NK-92 (cell line): ENCODE data around the gene PER2.

ENCODE experiments used
- DNase-seq: peaks from one replicate; lab custom pipeline; 2025; ENCODE audit not compliant: unreplicated experiment; lab: John Stamatoyannopoulos, UW

Gene PER2

DNA sequence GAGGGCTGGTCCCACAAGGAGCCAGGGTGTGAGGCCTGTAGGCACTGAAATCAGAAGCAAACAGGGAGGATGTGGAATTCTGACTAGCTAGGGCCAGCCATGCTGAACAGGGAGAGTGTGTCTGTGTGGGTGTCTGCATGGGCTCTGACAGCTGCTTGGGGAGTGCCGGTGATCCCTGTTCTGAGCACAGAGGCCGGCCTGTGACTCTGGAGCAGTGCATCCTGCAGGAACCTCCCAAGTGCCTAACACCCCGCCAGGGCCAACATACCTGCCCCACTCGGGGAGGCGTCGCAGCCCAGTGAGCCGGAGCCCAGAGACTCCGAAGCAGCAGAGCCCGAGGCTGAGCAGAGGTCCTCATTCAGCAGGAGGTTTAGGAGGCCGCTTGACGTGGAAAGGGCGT is 37.1 kb downstream of the PER2 start:
- DNase-seq: no peak

DNA sequence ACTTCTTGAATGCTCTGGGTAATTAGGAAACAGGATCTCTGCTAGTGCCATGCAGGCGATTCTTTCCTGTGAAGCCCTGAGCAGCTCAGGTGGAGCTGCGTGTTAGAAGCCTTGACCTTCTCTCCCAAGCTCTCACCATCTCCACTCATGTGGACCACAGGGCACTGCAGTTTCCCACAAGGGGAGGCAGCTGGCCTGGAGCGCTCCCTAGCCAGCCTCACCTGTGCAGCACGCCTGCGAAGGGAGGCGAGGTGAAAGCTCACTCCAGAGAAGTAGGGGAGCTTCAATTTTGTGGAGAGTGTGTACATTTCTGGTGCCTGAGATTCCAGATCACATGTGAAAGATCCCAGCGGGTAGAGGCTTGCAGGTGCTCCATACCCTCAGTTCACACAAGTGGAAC is 37.5 kb downstream of the PER2 start:
- DNase-seq: no peak

GRCh38 chr2:238247841-238248453 is 40.5 kb downstream of the PER2 start:
- no peak for DNase-seq

GRCh38 chr2:238247002-238247822 is 41.2 kb downstream of the PER2 start:
- no peak for DNase-seq

- no peak for DNase-seq
These were observed 44.3 kb downstream of the PER2 start for GRCh38 chr2:238244151-238244550.

DNA sequence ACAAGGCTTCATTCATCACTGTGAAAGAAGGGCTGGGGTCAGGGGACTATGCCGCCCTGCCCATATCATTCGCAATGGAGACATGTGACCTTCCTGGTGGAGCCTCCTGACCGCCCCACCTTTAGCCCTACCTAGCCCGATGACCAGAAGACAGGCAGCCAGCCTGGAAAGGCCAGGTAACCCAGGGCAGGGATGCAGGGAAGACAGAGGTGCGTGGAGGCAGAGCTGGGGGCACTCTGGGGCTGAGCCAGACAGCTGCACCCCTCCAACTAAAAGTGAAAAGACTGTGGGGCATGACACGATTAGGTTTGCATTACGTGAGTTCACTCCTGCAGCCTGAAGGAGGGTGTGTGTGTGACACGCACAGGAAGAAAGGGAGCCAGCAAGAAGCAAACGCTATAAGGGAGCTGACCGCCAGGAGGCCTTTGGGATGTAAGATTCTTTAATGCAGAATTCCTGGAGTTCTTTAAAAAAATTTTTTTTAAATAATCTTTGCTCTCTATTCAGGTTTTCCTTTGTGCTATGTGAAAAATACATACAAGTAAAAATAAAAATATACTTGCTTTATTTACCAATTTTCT is 44.8 kb downstream of the PER2 start:
- DNase-seq: no peak

- no peak for DNase-seq
These were observed 45.5 kb downstream of the PER2 start for GRCh38 chr2:238242731-238243495.

- no peak for DNase-seq
These were observed 46.4 kb downstream of the PER2 start for GRCh38 chr2:238241970-238242369.

DNA sequence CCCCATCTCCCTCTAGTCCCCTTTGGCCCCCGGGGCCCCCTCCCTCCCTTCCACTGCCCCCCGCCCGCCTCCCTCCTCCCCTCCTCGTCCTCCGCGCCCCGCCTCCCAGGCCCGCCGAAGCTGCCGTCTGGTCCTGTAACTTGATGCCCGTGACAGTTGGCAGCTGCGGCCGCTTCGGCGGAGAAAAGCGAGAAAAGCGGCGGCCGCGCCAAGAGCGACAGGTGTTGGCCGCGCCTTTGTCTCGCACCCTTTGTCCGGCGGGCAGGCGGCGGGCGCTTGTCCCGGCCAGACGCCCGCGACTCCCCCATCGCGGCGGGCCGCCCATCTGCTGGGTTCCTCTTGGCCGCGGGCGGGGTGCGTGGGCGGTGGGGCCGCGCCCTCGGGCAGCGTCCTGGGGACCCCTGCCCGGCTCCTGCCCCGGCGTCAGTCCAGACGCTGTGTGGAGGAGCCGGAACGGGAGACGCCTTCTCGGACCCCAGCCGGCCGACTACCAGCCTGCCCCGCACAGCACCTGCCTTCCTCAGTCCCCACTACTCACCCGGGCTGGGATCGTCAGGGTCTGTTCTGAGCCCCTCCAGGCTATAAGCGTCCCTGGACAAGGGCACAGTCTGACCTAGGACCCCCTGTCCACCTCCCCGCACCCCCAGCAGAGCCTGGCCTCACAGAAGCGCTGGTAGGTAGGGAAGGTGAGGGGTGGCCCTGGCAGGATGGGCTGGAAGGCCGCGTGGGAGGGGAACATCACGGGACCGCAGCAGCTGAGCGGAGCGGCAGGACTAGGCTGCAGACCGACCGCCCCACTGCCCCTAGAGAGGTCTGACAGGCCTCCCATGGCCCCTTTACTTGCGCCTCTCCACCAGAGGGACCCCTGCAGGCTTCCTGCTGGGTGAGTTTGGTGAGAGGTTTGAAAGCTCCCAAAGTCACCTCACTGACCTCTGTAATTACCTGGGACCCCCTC is 47.4 kb downstream of the PER2 start:
- no peak for DNase-seq

DNA sequence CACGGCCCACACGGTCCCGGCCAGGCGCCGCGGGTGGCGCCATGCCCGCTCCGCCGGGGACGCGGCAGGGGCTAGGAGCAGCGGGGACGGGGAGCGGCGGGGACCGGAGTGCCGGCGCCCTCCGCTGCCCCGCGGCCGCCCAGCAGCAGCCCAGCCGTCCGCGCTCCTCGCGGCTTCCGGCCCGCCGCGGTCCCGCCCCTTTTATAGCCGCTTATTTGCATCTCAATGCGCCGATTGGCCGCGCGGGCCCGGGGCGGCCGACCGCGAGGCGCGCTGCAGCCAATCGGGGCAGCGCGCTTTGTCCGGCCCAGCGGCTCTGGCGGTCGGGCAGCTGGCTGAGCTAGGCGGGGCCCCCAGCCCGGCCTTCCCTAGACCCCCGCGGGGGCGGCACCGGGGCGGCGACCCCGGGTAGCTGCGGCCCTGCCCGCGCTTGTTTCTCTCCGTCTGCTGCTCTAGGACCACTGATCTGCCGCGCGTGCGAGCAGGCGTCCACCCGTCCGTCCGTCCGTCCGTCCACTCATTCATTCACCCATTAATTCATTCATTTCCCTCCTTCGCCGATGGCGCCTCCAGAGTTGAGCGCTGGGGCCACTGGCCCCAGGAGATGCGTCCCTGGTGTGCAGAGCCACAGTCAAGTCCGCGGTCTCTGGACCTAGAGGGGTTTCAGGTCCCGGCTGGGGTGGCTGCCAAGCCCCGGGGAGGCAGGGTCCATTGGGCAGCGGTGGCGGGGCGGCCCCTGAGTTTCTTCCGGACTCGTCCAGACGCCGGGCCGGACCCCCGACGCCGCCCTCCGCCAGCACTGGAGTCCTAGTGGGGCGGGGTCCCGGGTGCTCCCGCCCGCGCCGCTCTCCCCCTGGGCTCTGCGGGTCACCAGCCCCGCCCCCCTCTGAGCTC is 48.3 kb downstream of the PER2 start, which contains the start of gene HES6:
TSS of gene HES6 (minus strand) at position 176 of the 894 bp plus-strand sequence. CDS start at position 43, 133 bp downstream.
- no peak for DNase-seq

- no peak for DNase-seq
These were observed 48.9 kb downstream of the PER2 start for GRCh38 chr2:238239543-238239862.

- no peak for DNase-seq
These were observed 49.5 kb downstream of the PER2 start for GRCh38 chr2:238238766-238239542.

GRCh38 chr2:238238311-238238765 is 50.1 kb downstream of the PER2 start:
- no peak for DNase-seq

DNA sequence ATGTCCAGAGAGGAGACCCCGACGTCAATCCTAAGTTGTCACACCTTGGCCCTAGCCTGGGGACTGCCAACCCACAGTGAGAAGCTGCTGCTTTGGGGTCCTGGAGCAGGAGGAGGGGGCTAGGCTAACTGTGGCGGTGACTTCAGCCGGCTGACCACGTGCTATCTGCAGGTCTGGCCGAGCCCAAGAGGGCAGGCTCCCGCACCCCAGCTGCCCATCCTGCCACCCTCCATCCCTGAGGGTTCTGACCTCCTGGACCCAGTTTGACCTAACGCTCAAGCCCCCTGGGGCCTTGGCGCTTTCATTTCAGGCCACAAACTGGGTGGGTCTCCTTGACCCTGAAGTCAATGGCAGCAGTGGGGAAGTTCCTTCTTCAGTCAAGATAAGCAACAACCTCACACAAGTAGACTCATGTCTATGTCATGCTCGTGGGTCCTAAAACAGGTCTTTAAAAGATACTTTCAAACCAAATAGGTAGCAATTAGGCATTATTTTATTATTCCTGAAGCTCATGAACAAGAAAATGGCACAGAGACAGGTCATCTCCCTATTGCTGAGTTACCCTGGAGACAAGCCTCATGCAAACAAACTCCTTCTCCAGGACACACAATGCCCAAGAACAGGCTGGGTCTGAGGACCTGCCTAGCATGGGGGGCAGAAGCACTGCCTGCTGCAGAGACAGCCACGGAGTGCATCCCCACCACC is 50.8 kb downstream of the PER2 start:
- no peak for DNase-seq

DNA sequence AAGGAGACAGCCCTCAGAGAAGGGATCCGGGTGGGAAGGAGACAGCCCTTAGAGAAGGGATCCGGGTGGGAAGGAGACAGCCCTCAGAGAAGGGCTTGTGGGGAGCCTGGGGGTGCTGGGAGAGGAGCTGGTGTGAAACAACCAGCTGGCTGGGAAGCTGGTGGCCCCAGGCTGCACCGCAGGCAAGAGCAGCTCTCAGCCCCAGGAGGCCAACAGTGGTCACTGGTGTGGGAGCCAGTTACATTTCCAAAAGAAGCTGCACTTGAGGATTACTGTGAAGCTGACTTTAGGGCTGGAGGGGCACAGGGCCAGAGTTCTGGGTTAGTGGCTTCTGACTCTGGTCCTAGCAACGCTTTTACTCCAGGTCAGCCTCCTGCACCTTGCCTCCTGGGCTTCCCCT is 51.8 kb downstream of the PER2 start:
- DNase-seq: no peak

- DNase-seq: no peak
These were observed 52.6 kb downstream of the PER2 start for GRCh38 chr2:238235856-238236255.

DNA sequence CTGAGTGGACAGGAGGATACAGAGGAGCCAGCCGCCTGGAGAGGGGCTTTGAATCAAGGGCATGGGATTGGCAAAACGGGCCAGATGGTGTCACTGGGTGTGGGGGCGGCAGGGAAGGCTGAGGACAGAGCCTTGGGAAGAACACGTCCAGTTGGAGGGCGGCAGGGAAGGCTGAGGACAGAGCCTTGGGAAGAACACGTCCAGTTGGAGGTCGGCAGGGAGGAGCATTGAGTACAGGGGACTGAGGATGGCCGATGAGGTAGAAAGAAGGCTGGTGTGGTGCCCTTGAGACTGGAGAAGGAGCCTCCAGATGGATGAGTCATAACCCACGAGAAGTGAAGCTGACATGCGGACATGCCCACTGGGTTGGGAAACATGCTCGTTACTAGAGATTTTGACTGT is 53.1 kb downstream of the PER2 start:
- DNase-seq: no peak

DNA sequence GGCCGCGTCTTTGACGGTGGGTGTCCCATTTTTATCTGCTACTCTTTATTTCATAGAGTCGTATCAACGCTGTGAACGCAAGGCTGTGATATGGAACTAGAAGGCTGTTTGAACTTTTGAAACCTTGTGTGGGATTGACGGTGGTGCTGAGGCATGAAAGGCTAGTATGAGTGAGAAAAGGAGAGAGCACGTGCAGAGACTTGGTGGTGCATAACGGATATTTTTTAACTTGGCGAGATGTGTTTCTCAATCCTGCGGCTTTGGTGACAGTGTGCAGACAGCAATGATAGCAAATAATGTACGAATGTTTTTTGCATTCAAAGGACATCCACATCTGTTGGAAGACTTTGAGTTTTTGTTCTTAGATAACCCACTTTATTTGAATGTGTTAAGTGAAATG is 54.8 kb downstream of the PER2 start:
- DNase-seq: no peak
